ENCODE results near the gene OVAAL. TPM values are rescaled to one million over a fixed set of nuclear protein-coding genes. Genes with fewer than 3 reads are reported as not detected.
A peak's percentile ranks its signal among the peaks of the same experiment; 100 is the strongest.

Gene OVAAL
- total RNA-seq, 6 experiments from 2014 or later: not detected

DNA sequence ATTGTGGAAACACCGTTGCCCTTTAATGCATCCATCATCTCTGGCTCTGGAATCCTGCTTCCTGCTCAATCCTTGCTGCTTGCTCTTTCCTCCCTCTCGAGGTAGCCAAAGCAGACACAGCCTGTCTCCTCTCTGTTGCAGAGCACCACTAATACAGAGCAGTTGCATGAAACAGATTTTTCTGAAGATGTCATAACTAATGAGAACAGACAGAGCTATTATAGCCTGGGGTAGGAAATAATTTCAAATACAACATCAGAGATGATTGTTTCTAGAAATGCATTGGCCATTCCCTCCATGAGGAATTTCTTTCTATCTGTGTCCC, 33.1 kb upstream of the OVAAL start:
- no peak for DNase-seq
- H3K36me3 Mint-ChIP-seq (ENCODE audit: low read depth): no peaks in the 10 kb centered on the region
- no peak for TF ChIP-seq CTCF (IDR thresholded peaks at IDR 0.05)
- H3K4me3 Mint-ChIP-seq: no peak overlapping the region
- peaks cover 4% of the 10 kb centered on the region; the same call in 1 of the 2 replicates for H3K27me3 Mint-ChIP-seq (ENCODE audit: insufficient read depth)
- H3K4me1 Mint-ChIP-seq (ENCODE audit: low read depth): peaks cover 51% of the 10 kb centered on the region
- no peaks in the 10 kb centered on the region for H3K9me3 Mint-ChIP-seq
- no peak overlapping the region for H3K27ac Mint-ChIP-seq

DNA sequence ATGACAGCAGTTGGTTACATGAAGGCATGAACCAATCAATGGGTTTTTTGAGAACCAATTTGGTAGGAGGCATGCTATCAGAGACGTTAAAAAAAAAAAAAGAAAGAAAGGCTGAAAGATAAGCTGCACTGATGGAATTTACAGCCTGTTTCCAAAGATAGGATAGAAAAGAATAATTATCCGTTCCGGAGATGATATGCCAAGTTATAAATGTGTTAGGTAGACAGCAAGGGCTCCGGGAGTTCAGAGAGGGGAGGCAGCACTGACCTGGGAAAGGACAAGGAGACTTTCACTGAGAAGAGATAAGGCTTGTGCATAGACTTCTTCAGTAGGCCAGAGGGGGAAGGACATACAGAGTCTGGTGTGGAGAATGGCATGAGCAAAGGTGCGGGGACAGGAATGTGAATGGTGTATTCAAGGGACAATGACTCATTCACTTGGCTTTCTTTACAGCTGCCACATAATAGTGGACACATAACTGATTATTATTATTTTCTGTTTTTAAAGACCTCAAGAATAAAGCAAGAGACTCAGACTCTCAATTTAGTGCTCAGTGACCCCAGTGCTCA, 31.6 kb upstream of the OVAAL start:
- peak; percentile 33 for DNase-seq
- H3K9me3 Mint-ChIP-seq: no peaks in the 10 kb centered on the region

DNA sequence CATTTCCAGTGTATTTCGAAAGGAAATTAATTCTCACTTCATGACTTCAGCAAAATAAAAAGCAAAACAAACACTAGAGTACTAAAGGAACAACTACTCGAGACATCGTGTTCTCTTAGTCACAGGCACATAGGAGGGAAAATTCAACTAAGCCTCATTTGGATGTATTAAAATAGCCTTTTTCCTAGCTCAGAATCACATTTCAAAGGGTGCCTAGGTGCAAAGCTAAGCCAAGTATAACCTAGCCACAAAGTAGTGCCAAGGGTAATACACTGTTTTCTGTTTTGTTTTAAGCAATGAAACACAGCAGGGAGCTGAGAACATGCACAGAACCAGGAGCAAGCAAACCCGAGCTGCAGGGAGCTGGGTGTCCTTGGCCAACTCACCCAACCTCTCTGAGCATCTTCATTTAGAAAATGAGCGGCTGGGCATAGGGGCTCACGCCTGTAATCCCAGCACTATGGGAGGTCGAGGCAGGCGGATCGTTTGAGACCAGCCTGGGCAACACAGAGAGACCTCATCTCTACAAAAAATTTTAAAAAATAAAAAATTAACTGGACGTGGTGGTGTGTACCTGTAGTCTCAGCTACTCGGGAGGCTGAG, 29.8 kb upstream of the OVAAL start:
- Mint-ChIP-seq H3K36me3 (ENCODE audit: low read depth) (no peaks in the 10 kb centered on the region), H3K9me3 (no peaks in the 10 kb centered on the region), H3K27me3 (ENCODE audit: insufficient read depth) (peaks cover 4% of the 10 kb centered on the region; the same call in 1 of the 2 replicates), H3K27ac (no peak overlapping the region), H3K4me1 (ENCODE audit: low read depth) (peaks cover 58% of the 10 kb centered on the region), H3K4me3 (no peak overlapping the region)
- no peak for TF ChIP-seq CTCF (IDR thresholded peaks at IDR 0.05)
- DNase-seq: no peak

More for the DNA sequence above, 31.6 kb upstream of the OVAAL start:
- H3K4me3 Mint-ChIP-seq: no peak overlapping the region
- H3K36me3 Mint-ChIP-seq (ENCODE audit: low read depth): no peaks in the 10 kb centered on the region
- peaks cover 52% of the 10 kb centered on the region for H3K4me1 Mint-ChIP-seq (ENCODE audit: low read depth)
- no peak overlapping the region for H3K27ac Mint-ChIP-seq
- no peak for TF ChIP-seq CTCF (IDR thresholded peaks at IDR 0.05)
- H3K27me3 Mint-ChIP-seq (ENCODE audit: insufficient read depth): peaks cover 4% of the 10 kb centered on the region; the same call in 1 of the 2 replicates

DNA sequence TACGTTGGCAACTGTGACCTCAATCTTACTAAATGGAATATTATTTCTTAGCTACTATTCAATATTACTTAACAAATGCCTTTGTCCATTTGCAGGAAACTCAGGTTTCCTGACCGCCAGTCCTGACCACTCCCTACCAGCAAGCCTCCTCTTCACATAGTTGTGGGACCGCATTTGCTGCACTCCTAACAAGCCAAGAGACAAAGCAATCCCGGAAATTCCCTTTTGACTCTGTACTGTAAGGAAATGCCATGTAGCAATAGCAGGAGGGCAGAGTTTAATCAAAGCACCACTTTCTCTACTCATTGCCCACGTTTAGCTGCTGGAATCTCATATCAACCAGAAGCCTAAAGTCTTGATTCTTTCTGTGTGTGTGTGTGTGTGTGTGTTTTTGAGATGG, 28.3 kb upstream of the OVAAL start:
- no peak for TF ChIP-seq CTCF (IDR thresholded peaks at IDR 0.05)
- H3K27me3 Mint-ChIP-seq (ENCODE audit: insufficient read depth): peaks cover 4% of the 10 kb centered on the region; the same call in 1 of the 2 replicates
- peaks cover 52% of the 10 kb centered on the region for H3K4me1 Mint-ChIP-seq (ENCODE audit: low read depth)
- peak; percentile 73 for DNase-seq
- H3K9me3 Mint-ChIP-seq: no peaks in the 10 kb centered on the region
- H3K36me3 Mint-ChIP-seq (ENCODE audit: low read depth): no peaks in the 10 kb centered on the region
- peak overlapping the region; percentile 35 for H3K27ac Mint-ChIP-seq
- H3K4me3 Mint-ChIP-seq: no peak overlapping the region

DNA sequence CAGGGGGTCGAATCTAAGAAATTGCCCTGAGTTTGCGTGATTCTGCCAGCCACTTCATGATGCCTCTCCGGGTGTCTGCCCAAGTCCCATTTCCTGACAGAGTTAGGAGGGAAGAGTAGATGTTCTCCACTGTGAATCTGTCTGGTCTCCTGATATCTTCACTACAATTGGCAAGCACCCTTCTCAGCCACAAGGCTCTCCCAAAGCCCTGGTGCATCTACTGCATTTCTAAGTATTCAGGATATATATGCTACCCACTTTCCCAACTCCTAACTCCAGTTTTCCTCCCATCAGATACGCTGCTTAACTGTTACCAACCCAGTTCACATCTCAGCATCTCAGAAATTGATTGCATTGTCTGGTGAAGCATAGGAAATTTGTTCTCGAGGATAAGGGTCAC, 25.9 kb upstream of the OVAAL start:
- H3K27me3 Mint-ChIP-seq (ENCODE audit: insufficient read depth): peaks cover 4% of the 10 kb centered on the region; the same call in 1 of the 2 replicates
- no peak overlapping the region for H3K4me3 Mint-ChIP-seq
- no peak for TF ChIP-seq CTCF (IDR thresholded peaks at IDR 0.05)
- no peak for DNase-seq
- no peaks in the 10 kb centered on the region for H3K9me3 Mint-ChIP-seq
- peaks cover 31% of the 10 kb centered on the region for H3K4me1 Mint-ChIP-seq (ENCODE audit: low read depth)
- H3K27ac Mint-ChIP-seq: no peak overlapping the region
- no peaks in the 10 kb centered on the region for H3K36me3 Mint-ChIP-seq (ENCODE audit: low read depth)

Measured in HFFc6 (cell line).